Measurements from ENCODE around the gene CNTNAP2. TPM values are rescaled to one million over a fixed set of nuclear protein-coding genes. Genes with fewer than 3 reads are reported as not detected.

The CNTNAP2 gene
- total RNA-seq, 1 donor from 2014 or later: 4.2 TPM

- no peaks in the 10 kb centered on the region for H3K36me3 Mint-ChIP-seq
- peaks cover 2% of the 10 kb centered on the region for H3K27me3 Mint-ChIP-seq (ENCODE audit: low read depth)
- DNase-seq (ENCODE audit: low spot score in 2 of 2, unreplicated experiment in 2 of 2): no peak
- no peak overlapping the region for H3K27ac Mint-ChIP-seq
- H3K9me3 Mint-ChIP-seq: no peaks in the 10 kb centered on the region
- TF ChIP-seq, protein P1, sequence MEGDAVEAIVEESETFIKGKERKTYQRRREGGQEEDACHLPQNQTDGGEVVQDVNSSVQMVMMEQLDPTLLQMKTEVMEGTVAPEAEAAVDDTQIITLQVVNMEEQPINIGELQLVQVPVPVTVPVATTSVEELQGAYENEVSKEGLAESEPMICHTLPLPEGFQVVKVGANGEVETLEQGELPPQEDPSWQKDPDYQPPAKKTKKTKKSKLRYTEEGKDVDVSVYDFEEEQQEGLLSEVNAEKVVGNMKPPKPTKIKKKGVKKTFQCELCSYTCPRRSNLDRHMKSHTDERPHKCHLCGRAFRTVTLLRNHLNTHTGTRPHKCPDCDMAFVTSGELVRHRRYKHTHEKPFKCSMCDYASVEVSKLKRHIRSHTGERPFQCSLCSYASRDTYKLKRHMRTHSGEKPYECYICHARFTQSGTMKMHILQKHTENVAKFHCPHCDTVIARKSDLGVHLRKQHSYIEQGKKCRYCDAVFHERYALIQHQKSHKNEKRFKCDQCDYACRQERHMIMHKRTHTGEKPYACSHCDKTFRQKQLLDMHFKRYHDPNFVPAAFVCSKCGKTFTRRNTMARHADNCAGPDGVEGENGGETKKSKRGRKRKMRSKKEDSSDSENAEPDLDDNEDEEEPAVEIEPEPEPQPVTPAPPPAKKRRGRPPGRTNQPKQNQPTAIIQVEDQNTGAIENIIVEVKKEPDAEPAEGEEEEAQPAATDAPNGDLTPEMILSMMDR (IDR thresholded peaks at IDR 0.05; ENCODE audit: unreplicated experiment): no peak
- H3K4me3 Mint-ChIP-seq: no peak overlapping the region
- H3K4me1 Mint-ChIP-seq: no peaks in the 10 kb centered on the region
These were observed 1779.5 kb downstream of the CNTNAP2 start for GRCh38 chr7:147896121-147896520.

GRCh38 chr7:147903536-147904218 lies 1787.1 kb downstream of the CNTNAP2 start:
- Mint-ChIP-seq H3K4me3 (no peak overlapping the region), H3K4me1 (peaks cover 9% of the 10 kb centered on the region), H3K27ac (no peak overlapping the region), H3K9me3 (peaks cover 13% of the 10 kb centered on the region), H3K27me3 (ENCODE audit: low read depth) (peaks cover 2% of the 10 kb centered on the region), H3K36me3 (no peaks in the 10 kb centered on the region)
- DNase-seq (ENCODE audit: low spot score in 2 of 2, unreplicated experiment in 2 of 2): no peak
- TF ChIP-seq, protein P1 (IDR thresholded peaks at IDR 0.05; ENCODE audit: unreplicated experiment): no peak

DNA sequence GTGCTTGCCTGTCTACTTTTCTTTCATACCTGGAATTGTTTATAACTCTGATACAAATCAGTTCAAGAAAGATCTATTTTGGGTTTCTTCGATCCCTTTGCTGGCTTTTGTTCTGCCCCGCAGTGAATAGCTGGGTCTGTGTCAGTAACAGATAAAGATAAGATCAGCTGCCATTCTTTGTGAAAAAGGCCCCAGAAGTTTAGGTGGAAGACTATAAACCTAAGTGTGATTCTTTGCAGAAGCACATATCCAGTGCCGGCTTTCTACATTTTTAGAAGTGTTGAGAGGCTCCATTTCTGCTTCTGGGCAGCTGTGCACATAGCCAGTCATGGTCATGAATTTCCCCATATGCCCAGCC lies 1787.6 kb downstream of the CNTNAP2 start:
- no peak for DNase-seq (ENCODE audit: low spot score in 2 of 2, unreplicated experiment in 2 of 2)
- Mint-ChIP-seq H3K27me3 (ENCODE audit: low read depth) (peaks cover 2% of the 10 kb centered on the region), H3K4me3 (no peak overlapping the region), H3K4me1 (peaks cover 9% of the 10 kb centered on the region), H3K36me3 (no peaks in the 10 kb centered on the region), H3K27ac (peak overlapping the region; percentile 8), H3K9me3 (peaks cover 13% of the 10 kb centered on the region)
- TF ChIP-seq, protein P1 (IDR thresholded peaks at IDR 0.05; ENCODE audit: unreplicated experiment): no peak

DNA sequence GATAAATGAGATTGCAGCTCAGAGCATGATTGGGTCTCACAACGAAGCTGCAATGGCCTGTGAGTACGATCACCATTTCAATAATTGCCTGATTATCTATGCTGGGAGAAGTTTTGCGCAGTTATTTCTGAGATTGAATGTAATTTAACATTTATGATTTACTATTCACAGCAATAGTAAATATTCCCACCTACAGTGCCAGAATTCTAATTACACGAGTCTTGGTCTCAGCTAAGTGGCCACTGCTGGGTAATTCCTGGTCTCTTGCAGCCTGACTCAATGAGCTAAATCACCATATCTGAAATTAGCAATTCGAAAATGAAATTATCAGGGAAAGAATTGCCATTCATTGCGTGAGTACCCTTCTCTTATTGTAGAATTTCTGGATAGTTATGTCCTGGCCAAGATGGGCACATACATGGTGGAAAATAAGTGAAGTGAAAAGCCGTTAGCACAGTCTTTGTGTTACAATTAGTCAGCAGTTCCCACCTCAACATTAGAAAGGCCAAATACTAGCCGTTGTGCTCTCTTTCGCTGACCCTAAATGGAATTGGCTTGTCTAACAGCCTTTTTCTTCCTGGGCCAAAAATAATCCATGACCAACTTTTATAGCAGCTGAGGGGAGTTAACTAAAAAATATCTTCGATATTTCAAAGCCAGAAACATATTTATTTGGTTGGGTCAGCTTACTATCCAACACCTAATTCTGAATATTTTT lies 1793.0 kb downstream of the CNTNAP2 start:
- Mint-ChIP-seq H3K9me3 (peaks cover 3% of the 10 kb centered on the region), H3K4me3 (no peak overlapping the region), H3K36me3 (no peaks in the 10 kb centered on the region), H3K27me3 (ENCODE audit: low read depth) (no peaks in the 10 kb centered on the region), H3K27ac (no peak overlapping the region), H3K4me1 (peaks cover 21% of the 10 kb centered on the region)
- TF ChIP-seq, protein P1 (IDR thresholded peaks at IDR 0.05; ENCODE audit: unreplicated experiment): no peak
- DNase-seq (ENCODE audit: low spot score in 2 of 2, unreplicated experiment in 2 of 2): no peak

GRCh38 chr7:147911201-147911601 lies 1794.6 kb downstream of the CNTNAP2 start:
- TF ChIP-seq, protein P1 (IDR thresholded peaks at IDR 0.05; ENCODE audit: unreplicated experiment): no peak
- Mint-ChIP-seq H3K27me3 (ENCODE audit: low read depth) (no peaks in the 10 kb centered on the region), H3K27ac (peak overlapping the region; percentile 9), H3K4me1 (peaks cover 21% of the 10 kb centered on the region), H3K4me3 (no peak overlapping the region), H3K36me3 (no peaks in the 10 kb centered on the region), H3K9me3 (no peaks in the 10 kb centered on the region)
- DNase-seq (ENCODE audit: low spot score in 2 of 2, unreplicated experiment in 2 of 2): no peak
